ENCODE data around the gene TENM4. TPM values are rescaled to one million over a fixed set of nuclear protein-coding genes. Genes with fewer than 3 reads are reported as not detected.

Gene TENM4
- polyA plus RNA-seq, 3 donors = 0.31 to 1.7 TPM; not detected in 1

DNA sequence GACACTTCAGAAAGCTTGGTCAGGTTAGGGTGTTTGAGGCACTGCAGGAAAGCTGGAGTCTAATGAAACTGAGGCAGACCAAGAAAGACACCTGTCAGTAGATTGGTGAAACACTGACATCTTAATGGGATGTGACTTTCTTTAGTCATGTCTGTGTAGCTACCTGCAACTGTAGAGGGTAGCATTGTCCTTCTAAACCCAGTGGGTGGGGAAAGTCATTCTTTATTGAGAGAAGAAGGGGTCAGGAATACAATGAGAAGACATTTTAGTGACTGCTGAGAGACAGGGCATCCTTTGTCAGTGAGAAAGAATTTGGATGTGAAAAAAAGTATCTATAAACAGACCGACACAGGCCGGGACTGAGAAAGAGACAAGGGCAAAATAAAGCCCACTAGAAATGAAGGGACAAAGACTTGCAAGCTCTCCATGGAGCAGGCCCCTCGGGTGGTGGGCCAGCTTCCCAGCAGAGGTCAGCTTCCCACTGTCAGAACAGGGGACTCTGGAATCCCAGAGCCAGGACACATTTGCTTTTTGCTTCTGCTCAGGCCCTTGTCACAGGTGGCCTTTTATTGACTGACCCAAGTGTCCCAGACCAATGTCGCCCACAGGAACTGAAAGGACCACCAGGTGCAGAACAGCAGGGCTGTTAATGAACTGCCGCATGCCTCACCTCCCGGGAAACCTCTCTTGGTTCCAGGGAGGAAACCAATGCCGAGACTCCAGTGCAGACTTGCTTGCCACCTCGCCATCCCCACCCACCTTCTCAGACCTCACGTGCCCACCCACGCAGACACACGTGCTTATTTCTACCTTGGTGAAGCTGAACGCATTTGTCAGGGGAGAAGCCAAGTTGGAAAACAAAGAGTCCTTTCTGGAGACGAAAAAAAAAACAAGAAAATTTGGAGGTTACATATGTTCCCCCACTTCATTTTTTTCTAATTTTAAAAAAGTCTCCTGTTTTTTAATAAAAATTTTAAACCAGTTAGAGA is 212.8 kb downstream of the TENM4 start:
- no peak overlapping the region for H3K9ac ChIP-seq (ENCODE audit: insufficient read depth, low read length, poor library complexity, severe bottlenecking)
- no peaks in the 10 kb centered on the region for H4K20me1 ChIP-seq (ENCODE audit: insufficient read depth, low read length)
- no peaks in the 10 kb centered on the region for H3K36me3 ChIP-seq (replicated peaks in 1 of 2; ENCODE audit: control insufficient read depth in 1 of 2, insufficient read depth in 2 of 2, low read length in 2 of 2)
- DNase-seq = no peak
- H3K4me1 Mint-ChIP-seq = no peaks in the 10 kb centered on the region
- H3K4me3 Mint-ChIP-seq = no peak overlapping the region
- 62% methylated on average over 12 of the region's 13 CpGs for WGBS (ENCODE audit: insufficient coverage)
- H3K4me2 ChIP-seq (replicated peaks; ENCODE audit: extremely low read depth, low read length, poor library complexity, severe bottlenecking) = no peak overlapping the region
- H3K36me3 Mint-ChIP-seq = no peaks in the 10 kb centered on the region
- no peak overlapping the region for H3K27ac Mint-ChIP-seq
- no peaks in the 10 kb centered on the region for H3K9me3 ChIP-seq (replicated peaks in 1 of 2; ENCODE audit: control insufficient read depth in 1 of 2, insufficient read depth in 1 of 2, low read length in 2 of 2)
- H3K9me3 Mint-ChIP-seq = peaks cover 0 to 4% (median 1%) of the 10 kb centered on the region in 7 donors
- TF ChIP-seq, protein P1, sequence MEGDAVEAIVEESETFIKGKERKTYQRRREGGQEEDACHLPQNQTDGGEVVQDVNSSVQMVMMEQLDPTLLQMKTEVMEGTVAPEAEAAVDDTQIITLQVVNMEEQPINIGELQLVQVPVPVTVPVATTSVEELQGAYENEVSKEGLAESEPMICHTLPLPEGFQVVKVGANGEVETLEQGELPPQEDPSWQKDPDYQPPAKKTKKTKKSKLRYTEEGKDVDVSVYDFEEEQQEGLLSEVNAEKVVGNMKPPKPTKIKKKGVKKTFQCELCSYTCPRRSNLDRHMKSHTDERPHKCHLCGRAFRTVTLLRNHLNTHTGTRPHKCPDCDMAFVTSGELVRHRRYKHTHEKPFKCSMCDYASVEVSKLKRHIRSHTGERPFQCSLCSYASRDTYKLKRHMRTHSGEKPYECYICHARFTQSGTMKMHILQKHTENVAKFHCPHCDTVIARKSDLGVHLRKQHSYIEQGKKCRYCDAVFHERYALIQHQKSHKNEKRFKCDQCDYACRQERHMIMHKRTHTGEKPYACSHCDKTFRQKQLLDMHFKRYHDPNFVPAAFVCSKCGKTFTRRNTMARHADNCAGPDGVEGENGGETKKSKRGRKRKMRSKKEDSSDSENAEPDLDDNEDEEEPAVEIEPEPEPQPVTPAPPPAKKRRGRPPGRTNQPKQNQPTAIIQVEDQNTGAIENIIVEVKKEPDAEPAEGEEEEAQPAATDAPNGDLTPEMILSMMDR (IDR thresholded peaks at IDR 0.05) = no peak
- H3K4me3 ChIP-seq (replicated peaks in 1 of 3; ENCODE audit: low read depth in 2 of 3, low read length in 3 of 3) = no peak overlapping the region
- no peak overlapping the region for H3K27ac ChIP-seq (ENCODE audit: low read depth in 1 of 2, low read length in 2 of 2)
- H3K27me3 ChIP-seq (ENCODE audit: control insufficient read depth in 2 of 2, insufficient read depth in 2 of 2, low read length in 2 of 2) = peaks cover 0 to 9% of the 10 kb centered on the region in 2 donors
- intact Hi-C loops (cut with micrococcal nuclease) = no loop called here
- H3K4me1 ChIP-seq (ENCODE audit: control insufficient read depth in 1 of 2, insufficient read depth in 2 of 2, low read length in 2 of 2) = no peaks in the 10 kb centered on the region
- H3K27me3 Mint-ChIP-seq (ENCODE audit: low read depth in 3 of 3) = peaks cover 4 to 10% (median 6%) of the 10 kb centered on the region in 3 donors
- H3K79me2 ChIP-seq (ENCODE audit: insufficient read depth, low read length) = no peaks in the 10 kb centered on the region
- H2AFZ ChIP-seq (ENCODE audit: insufficient read depth, low read depth, low read length, poor library complexity, severe bottlenecking) = no peak overlapping the region

DNA sequence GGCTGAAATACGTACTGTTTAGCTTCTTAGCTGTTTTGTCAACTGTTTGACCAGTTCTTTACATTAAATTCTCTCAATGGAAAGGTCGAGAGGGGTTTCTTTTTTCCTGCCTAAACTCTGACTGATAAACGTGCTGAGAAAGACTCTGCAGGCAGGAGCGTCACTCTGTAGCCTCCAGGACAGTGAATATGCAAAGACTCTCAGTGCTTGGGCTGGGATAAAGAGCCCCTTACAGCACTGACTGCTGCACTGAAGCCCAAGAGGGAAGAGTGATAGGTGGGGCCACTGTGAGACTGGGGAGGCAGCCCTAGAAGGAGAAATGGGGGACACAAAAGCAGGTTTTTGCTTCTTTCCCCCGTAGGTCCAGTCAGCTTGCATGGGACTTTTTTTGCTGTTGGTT is 213.5 kb downstream of the TENM4 start:
- H3K27ac ChIP-seq (ENCODE audit: low read depth in 1 of 2, low read length in 2 of 2) = no peak overlapping the region
- H3K36me3 ChIP-seq (replicated peaks in 1 of 2; ENCODE audit: control insufficient read depth in 1 of 2, insufficient read depth in 2 of 2, low read length in 2 of 2) = no peaks in the 10 kb centered on the region
- H3K4me2 ChIP-seq (replicated peaks; ENCODE audit: extremely low read depth, low read length, poor library complexity, severe bottlenecking) = no peak overlapping the region
- no peak overlapping the region for H3K9ac ChIP-seq (ENCODE audit: insufficient read depth, low read length, poor library complexity, severe bottlenecking)
- DNase-seq = no peak
- no peak overlapping the region for H3K4me3 ChIP-seq (replicated peaks in 1 of 3; ENCODE audit: low read depth in 2 of 3, low read length in 3 of 3)
- Mint-ChIP-seq H3K9me3 (peaks cover 0 to 4% (median 2%) of the 10 kb centered on the region in 7 donors), H3K36me3 (no peaks in the 10 kb centered on the region), H3K27me3 (ENCODE audit: low read depth in 3 of 3) (peaks cover 4 to 8% (median 7%) of the 10 kb centered on the region in 3 donors), H3K4me1 (no peaks in the 10 kb centered on the region), H3K4me3 (no peak overlapping the region), H3K27ac (no peak overlapping the region)
- H3K79me2 ChIP-seq (ENCODE audit: insufficient read depth, low read length) = no peaks in the 10 kb centered on the region
- no peaks in the 10 kb centered on the region for H4K20me1 ChIP-seq (ENCODE audit: insufficient read depth, low read length)
- H3K9me3 ChIP-seq (replicated peaks in 1 of 2; ENCODE audit: control insufficient read depth in 1 of 2, insufficient read depth in 1 of 2, low read length in 2 of 2) = no peaks in the 10 kb centered on the region
- H2AFZ ChIP-seq (ENCODE audit: insufficient read depth, low read depth, low read length, poor library complexity, severe bottlenecking) = no peak overlapping the region
- H3K4me1 ChIP-seq (ENCODE audit: control insufficient read depth in 1 of 2, insufficient read depth in 2 of 2, low read length in 2 of 2) = no peaks in the 10 kb centered on the region
- 60% methylated on average over 1 of the region's 5 CpGs for WGBS (ENCODE audit: insufficient coverage)
- TF ChIP-seq, protein P1 (IDR thresholded peaks at IDR 0.05) = no peak
- peaks cover 0 to 9% of the 10 kb centered on the region in 2 donors for H3K27me3 ChIP-seq (ENCODE audit: control insufficient read depth in 2 of 2, insufficient read depth in 2 of 2, low read length in 2 of 2)
- intact Hi-C loops (cut with micrococcal nuclease) = no loop called here

All from CD14-positive monocyte (primary cell).